LNCAP (cell line): ENCODE results near the gene LMNTD1.

Experiments used
- TF ChIP-seq, protein P1 (sequence below): fragments of 450-650 bp; IDR thresholded peaks from 2 replicates; pipeline ENCODE4 v1.5.1; 2017; ENCODE audit warnings: mild to moderate bottlenecking

Gene LMNTD1

DNA sequence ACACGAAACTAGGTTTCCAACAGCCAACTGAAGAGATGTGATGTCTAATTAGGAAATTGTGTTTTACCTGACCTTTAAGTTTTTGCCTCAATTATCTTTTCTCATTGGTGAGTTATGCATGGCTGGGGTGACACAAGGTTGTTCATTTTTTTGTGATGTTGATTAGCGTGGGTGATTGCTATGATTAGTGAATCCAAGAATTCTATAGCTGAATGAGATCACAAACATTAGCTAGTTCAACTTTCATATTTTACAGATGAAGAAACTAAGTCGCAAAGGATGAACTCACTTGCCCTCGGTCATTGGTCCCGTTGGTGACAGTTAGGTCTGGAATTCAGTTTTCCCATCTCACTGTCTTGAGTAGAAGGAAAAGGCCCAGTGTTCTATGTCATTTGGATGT, 32.6 kb upstream of the LMNTD1 start:
- TF ChIP-seq, protein P1, sequence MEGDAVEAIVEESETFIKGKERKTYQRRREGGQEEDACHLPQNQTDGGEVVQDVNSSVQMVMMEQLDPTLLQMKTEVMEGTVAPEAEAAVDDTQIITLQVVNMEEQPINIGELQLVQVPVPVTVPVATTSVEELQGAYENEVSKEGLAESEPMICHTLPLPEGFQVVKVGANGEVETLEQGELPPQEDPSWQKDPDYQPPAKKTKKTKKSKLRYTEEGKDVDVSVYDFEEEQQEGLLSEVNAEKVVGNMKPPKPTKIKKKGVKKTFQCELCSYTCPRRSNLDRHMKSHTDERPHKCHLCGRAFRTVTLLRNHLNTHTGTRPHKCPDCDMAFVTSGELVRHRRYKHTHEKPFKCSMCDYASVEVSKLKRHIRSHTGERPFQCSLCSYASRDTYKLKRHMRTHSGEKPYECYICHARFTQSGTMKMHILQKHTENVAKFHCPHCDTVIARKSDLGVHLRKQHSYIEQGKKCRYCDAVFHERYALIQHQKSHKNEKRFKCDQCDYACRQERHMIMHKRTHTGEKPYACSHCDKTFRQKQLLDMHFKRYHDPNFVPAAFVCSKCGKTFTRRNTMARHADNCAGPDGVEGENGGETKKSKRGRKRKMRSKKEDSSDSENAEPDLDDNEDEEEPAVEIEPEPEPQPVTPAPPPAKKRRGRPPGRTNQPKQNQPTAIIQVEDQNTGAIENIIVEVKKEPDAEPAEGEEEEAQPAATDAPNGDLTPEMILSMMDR = no peak

DNA sequence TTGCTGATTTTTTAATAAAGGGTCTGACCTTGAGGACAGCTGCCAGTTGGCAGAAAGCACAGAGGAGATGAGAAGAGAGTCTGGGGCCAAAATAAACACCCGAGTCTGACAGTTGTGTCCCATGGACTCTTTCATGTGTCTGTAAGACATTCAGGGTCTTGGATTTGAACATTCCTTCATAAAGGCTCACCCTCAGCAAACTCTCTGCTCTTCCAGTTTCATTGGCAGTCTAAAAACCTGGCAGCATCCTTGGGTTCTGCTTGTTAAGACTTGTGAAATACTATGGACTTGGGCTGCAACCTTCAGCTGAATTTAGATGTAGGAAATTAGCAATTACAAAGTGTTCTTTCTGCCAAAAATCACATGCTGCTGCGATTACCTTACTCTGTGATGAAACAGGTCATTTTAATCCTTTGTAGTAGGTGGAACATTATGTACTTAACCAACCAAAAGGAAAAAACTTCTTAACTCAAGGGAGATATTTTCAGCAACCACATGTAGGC, 32.0 kb upstream of the LMNTD1 start:
- TF ChIP-seq, protein P1 = no peak

DNA sequence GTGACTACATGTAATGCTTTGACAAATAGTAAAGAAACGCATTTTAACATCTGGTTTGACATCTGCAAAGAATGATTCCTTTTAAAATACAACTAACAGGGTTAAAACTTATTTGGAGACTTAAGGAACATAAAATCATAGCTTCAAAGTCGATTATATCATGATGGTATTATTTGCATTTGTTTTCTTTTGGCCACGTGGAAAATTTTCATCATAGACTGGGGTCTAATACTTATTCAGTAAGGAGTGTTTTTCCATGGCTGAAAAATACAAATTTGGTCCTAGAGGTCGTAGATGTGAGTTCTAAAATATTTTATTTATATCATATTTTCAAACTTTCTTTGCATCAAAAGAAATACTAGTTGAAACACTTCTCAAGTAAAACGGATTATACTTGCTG, 31.5 kb upstream of the LMNTD1 start:
- TF ChIP-seq, protein P1 = no peak

DNA sequence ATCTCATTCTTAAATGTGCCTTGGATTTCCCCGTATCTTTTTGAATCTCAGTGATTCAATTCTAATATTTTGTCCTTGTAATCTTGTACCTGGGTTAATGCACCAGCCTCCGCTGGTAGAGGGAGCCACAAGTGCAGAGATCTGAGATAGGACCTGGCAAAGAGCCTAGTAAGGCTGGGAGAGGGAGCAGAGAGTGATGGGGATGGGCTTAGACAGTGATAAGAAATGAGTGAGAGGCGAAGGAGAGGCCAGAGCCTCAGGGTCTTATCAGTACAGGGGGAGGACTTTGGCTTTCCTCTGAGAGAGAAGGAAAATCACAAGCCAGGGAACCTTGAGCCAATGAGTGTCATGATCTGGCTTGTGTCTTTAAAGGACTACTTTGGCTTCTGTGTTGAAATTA, 30.5 kb upstream of the LMNTD1 start:
- TF ChIP-seq, protein P1 = peak; percentile 74

DNA sequence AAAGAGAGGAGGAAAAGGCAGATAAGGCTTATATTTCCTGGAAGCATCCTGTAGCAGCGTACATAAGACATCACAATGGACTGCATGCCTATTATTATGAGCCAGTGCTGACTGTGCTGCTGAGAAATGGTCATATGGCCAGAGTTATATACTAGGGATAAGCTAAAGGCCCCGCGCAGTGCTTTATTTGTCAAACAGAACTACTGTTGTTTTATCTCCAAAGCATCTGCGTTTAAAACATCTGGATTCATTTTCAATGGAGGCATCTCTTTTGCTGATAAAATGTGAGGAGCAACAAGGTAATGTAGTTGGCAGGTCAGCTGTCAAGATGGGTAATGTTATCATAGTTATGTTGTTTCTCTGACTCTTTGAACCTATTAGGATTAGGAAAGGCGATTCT, 28.0 kb upstream of the LMNTD1 start:
- TF ChIP-seq, protein P1 = no peak

DNA sequence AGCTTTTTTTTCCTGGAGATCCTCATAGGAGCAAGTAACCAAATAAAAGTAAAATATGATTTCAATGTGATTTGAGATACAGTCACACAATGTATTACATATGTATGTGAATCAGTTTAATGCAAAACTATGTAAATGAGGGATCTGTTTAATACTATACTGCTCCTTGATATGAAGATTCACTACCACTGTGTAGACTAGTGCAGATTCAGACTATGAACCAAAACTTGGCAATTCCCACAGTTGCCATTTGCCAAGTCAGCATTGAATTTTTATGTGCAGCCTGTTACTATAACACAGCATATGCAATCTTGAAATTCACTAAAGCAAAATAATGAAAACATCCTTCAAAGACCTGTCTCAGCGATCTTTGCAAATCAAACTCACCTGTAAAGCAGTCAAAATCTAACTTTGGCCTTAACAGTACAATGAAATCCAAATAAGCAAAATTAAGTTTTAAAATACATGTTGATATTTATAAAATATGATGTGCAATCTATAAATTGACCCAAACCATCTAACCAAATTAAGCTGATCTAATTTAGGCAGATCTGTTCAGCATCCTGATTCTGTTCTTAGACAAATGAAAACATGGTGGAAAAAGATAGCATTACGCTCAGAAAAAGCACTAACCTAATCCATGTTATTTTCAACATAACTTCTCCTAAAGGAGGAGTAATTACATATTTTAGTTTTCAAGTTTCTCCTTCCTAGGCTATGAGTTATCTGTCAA, 25.5 kb upstream of the LMNTD1 start:
- TF ChIP-seq, protein P1 = no peak

DNA sequence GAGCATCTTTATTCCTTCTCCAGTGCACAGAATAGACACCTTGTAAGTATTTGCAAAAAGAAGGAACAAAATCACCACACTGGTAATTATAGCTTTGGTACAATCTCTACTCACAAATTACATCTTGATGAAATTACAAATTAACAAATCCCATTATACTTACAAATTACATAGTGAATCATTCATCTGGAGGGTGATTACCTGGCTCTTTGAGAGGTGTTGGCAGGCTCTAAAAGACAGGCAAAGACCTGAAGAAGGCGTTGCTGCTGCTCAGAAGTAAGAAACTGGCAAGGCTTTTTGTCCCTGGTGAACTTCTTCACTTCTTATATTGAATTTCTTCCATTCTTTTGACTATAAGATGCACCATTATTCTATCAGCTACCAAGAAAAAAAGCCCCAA, 21.7 kb upstream of the LMNTD1 start:
- TF ChIP-seq, protein P1 = no peak
